DMS79 treated with DMSO at 0.1 percent for 48 hours (cell line): ENCODE data around the gene CRELD2.

Experiments
- DNase-seq: peaks from one replicate; lab custom pipeline; 2025; lab: John Stamatoyannopoulos, UW

CRELD2 gene

GRCh38 chr22:49887702-49888101 is 30.7 kb upstream of the CRELD2 start:
- DNase-seq, result no peak

GRCh38 chr22:49889071-49889470 is 29.4 kb upstream of the CRELD2 start:
- no peak for DNase-seq

DNA sequence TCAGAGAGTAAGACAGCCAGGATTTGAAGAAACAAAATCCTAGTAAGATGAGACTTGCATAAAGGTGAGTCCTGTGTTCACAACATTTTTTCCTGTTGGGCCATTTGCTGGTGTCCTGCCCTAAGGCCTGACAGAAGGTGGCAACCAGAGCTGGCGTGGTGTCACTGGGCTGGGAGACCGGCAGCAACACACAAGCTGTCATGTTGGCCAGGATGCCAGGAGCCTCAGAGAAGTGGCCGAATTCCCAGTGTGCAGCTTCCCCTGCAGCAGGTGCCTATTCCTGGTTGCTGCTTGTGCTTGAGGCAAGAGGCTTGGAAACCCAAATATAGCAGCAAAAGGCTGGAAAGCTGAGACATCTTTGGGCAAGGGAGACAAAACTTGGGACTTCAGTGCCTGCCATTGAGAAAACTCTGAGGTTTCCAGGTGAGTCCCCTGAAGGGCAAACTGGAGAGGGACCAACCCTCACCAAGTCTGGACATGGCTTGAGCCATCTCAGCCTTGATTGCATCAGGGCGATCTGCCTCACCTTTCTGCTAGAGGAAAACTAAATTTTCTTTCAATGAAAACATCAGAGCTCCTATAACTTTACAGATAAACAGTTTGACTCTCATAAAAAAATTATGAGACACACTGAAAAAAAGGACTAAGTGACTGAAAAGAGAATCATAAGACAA is 26.1 kb upstream of the CRELD2 start:
- no peak for DNase-seq

- no peak for DNase-seq
These were observed 25.4 kb upstream of the CRELD2 start for GRCh38 chr22:49893025-49893424.

DNA sequence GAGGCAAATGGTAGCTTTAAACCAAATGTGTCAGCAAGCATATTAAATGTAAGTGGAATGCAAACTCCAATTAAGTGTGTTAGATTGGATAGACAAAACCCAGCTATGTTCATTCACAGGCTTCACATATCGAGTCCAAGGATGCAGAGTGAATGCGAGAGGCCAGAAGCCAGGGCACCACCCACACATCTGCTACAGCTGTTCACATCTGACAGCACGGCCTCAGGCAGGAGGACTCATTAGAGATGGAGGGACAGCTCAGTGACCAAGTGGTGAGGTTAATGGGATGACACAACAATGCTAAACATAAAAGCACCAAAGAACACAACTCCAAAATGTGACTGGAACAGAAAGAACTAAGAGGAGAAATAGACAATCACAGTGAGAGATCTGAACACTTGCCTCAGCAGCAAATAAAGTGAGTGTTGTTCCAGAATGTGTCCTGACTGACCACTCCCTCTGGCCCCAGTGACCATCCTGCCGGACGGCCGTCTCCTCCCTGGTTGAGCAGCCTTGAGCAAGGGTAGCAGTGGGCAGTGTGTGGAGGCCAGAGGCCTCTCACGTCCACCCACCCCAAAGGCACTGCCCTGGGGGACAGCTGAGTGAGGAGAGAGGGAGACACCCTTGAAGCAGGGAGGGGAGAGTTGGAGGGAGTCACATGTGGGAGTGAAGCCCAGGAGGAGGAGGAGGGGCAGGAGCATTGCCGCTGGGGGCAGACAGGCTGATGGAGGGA is 23.9 kb upstream of the CRELD2 start:
- DNase-seq, result no peak

DNA sequence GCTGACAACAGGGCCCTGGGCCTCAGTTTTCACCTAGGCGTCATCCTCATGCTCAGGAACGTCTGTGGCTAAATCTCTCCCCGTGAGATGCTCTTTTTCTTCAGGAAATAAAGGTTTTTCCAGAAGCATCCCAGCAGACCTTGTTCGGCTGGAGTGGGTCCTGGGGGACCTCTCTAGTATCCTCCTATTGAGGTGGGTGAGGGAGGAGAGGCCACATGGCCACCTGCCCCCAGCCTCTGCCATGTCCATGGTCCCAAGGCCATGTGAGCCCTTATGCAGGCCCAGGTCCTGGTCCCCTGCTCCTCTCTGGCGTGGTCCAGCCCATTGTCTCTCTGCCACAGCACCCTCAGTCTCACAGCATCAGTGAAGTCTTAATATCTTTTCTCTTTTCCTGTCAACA is 22.2 kb upstream of the CRELD2 start:
- DNase-seq, result no peak

DNA sequence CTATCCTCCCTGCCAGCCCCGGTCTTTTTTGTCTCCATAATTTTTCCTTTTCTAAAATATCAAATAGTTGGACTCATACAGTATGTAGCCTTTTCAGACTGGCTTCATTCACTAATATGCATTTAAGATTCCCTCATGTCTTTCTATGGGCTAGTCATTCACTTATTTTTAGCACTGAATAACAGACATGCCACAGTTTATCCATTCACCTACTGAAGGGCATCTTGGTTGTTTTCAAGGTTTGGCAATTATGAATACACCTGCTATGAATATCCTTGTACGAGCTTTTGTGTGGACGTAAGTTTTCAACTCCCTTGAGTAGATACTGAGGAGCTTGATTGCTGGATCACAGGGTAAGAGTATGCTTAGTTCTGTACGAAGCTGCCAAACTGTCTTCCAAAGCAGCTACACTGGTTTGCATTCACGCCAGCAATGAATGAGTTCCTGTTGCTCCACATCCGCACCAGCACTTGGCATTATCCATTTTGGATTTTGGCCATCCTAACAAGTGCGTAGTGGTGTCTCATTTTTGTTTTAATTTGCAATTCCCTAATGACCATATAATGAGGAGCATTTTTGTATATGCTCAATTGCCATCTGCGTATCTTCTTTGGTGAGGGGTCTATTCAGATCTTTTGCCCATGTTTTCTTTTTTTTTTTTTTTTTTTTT is 21.3 kb upstream of the CRELD2 start:
- no peak for DNase-seq

GRCh38 chr22:49899530-49899929 is 18.9 kb upstream of the CRELD2 start:
- no peak for DNase-seq

DNA sequence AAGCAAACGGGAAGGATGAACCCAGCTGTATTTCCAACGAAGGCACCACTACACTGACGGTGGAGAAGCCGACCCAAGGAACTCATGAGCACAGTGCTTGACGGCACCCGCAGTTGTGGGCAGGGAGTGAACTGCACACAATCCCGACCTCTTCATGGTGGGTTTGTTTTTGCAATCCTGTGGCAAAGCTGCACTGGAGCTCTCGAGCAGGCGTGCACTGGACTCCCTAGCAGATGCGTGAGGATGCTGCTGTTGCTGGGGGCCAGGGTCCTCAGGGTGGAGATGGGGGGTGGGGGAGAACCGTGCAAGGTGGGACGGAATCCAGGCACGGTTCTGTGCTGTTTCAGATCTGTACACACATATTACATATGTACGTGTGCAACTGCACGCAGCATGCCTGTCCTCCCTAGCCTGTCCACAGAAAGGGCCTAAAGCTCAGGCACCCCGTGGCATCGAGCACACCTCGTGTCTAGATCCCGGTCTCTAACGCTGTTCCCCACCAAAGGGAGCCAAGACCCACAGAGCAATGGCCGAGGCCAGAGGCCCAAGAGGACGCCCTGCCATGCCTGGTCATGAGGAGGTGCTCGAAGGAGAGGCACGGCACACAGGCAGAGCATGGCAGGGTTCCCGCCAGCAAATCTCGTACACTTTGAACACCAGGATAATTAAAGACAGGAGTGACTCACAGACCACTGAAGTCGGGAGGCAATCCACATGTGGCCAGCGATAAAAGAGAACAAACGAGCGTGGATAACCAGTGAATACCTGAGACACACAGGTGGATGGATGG is 17.8 kb upstream of the CRELD2 start:
- DNase-seq, result no peak

- no peak for DNase-seq
These were observed 17.0 kb upstream of the CRELD2 start for GRCh38 chr22:49901457-49901856.

DNA sequence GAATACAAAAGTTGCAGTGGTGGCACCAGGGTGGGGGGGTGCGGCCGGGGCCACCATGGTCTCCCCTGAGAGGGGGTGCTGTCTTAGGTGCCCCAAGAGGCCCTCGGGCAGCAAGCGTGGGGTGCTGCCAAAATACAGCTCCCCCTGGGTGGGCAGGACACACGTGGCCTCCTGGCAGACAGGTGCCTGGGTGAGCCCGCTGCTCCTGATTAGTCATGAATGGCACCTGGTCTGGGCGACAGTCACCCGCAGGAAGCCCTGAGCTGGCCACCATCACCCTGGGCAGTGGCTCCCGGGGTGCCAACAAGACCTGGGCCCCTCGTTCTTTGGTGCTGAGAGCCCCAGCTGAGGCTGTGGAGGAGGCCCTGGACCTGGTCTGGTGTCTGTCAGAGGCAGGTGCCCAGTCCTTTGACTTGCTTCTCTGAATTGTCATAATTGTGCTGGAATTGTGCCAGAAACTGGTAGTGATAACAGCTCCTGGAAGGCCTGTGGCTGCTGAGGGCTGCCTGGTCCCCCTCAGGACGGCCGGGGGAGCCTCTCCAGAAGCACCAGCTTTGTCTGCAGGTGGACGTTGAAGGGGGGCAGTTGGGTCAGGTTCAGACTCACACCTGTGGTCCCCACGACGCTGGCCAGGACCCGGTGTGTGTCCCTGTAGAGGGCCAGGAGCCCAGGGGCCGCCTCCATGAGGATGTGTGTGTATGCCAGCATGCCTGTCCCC is 15.0 kb upstream of the CRELD2 start:
- no peak for DNase-seq

DNA sequence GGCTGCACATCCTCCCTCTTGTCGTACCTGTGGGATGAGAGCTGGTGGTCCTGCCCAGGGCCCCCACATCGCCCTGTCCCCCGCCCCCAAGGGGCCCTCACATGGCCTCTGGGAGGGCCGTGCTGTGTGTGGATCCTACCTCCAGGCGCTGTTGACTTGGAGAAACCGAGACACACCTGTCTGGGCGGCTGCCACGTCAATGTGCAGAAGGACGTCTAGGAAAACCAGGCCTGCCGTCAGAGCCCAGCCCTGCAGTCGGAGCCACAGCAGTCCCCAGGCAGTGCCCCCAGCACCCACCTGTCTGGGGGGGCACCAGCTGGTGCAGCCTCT is 14.4 kb upstream of the CRELD2 start:
- DNase-seq, result no peak

GRCh38 chr22:49905465-49905864 is 13.0 kb upstream of the CRELD2 start:
- DNase-seq, result no peak

GRCh38 chr22:49906071-49906798 is 12.2 kb upstream of the CRELD2 start:
- no peak for DNase-seq

DNA sequence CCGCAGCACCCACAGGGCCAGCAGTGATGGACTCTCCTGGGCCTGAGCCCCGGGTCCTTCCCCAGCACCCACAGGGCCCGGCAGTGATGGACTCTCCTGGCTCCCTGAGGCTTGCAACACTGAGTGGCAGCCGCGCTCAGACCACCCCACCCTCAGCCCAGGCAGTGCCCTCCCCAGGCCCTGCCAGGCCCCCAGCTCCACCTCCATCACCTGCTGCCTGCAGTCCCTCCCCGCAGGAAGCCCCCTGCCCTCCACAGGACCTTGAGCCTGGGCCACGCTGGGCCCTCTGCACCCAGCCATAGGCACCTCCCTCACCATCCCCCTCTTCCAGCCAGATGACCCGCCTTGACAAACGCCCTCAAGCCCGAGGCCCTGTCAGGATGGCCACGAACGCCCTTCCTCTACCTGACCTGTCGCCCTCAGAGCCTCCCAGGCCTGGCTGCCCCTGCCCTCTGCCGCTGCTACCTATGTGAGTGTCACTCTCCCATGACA is 11.6 kb upstream of the CRELD2 start:
- no peak for DNase-seq

- no peak for DNase-seq
These were observed 10.6 kb upstream of the CRELD2 start for GRCh38 chr22:49907807-49908206.

DNA sequence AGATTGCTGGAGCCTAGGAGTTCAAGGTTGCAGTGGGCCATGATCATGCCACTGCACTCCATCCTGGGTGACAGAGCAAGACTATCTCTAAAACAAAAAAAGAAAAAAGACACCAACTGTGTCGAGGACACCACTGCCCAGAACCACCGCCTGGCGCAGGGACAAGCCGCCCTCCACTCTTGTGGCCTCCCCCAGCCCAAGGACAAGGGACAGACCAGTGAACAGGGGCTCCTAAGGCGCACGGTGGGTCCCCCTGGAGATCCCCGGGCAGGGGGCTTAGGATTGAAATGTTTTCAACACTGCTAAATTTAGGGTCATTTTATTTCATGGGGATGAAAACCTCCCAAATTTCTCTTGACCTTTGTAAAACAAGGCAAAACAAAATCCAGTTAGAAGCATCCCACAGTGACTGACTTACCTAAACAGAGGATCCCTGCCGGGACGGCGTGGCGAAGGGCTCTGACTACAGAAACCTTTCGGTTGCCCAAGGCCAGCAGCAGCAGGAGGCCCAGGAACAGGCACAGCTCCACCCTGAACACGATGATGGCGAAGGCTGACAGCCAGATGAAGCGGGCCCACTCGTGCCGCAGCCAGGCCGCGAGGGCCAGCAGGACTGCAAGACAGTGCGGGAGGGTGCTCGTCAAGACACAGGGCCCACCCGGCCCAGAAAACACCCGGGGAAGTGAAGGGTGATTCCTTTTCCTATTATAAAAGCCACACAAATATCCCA is 8.8 kb upstream of the CRELD2 start:
- DNase-seq, result no peak

DNA sequence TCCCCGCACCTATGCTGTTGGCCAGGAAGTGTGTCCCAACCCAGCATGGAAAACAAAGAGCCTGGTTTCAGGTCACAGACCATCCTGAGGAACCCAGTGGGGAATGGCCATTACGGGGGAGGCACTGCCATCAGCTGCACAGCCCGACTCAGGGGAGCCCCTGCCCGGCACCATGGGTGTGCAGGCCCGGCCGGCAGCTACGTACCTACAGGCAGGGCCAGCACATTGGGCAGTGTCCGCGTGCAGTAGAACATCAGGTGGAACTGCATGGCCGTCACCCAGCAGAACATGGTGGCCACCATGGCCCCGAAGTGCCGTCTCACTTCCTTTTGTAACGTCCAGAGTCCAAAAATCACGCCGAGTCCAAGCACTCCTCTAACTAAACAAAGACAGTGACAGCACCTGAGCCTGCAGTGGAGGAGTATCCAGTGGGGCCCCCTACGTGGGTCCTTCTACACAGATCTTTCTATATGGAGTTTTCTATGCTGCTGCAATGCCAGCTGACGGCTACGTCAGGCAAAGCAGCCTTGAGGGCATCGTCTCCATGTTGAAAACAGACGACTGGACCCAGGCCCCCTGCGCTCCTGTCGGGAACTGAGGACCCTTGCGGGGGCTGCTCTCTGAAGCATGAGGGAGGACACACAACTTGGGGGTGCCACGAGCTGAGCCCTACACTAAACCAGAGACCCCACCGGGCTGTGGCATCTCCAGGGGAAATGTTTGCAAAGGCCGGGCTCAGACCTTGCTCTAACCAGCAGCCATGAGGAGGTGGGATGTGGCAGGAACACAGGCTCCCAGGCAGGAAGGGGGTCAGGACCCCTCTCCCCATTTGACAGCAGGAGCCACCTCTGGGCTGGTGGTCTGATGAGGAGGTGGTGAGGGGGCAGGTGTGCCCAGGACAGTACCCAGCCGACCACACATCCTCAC is 7.9 kb upstream of the CRELD2 start:
- no peak for DNase-seq

GRCh38 chr22:49911881-49912625 is 6.4 kb upstream of the CRELD2 start:
- DNase-seq, result no peak
